ENCODE results near the gene AUP1. TPM values are rescaled to one million over a fixed set of nuclear protein-coding genes. Genes with fewer than 3 reads are reported as not detected.

Gene AUP1
- polyA plus RNA-seq, 4 donors: 95.8 to 113 (median 110) TPM

DNA sequence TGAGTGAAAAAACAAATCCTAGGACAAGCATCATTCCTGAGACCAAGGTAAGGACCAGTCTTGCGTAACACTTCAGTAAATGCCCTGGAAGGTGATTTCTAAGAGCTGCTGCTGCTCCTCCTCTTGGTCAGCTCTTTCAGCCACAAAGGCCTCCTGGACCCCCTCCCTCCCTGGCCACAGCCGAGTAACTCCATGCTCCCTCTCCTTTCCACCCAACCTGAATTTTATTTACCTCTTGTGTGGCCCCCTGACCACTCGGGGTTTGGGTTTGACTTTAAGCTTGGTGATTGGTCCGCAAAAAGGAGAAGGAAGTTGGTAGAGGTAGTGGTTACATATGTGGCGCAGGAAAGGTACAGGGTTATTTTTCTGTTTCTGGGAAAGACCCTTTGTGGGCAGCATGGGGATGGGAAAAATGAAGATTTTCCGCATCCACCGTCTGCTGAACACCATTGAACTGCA is 9.4 kb upstream of the AUP1 start:
- no peak for DNase-seq (ENCODE audit: low read depth in 4 of 4, low spot score in 3 of 4)

DNA sequence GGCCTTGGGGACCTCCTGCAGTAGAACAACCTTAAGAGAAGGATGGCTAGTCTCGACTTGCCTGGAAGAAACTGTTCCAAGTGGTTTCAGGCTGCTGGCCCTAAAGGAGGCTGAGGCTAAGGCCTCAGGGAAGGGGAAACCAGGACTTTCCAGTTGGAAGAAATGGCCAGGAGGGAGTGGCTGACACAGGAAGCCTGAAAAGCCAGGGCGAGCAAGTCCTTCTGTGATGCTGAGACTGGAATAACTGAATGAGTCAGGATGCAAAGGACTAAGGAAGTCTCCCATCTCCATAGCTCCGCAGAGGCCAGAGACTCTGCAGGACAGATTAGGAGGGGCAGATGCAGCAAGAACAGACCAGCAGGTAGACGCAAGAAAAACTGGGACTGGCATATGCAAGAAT is 7.6 kb upstream of the AUP1 start:
- no peak for DNase-seq (ENCODE audit: low read depth in 4 of 4, low spot score in 3 of 4)

DNA sequence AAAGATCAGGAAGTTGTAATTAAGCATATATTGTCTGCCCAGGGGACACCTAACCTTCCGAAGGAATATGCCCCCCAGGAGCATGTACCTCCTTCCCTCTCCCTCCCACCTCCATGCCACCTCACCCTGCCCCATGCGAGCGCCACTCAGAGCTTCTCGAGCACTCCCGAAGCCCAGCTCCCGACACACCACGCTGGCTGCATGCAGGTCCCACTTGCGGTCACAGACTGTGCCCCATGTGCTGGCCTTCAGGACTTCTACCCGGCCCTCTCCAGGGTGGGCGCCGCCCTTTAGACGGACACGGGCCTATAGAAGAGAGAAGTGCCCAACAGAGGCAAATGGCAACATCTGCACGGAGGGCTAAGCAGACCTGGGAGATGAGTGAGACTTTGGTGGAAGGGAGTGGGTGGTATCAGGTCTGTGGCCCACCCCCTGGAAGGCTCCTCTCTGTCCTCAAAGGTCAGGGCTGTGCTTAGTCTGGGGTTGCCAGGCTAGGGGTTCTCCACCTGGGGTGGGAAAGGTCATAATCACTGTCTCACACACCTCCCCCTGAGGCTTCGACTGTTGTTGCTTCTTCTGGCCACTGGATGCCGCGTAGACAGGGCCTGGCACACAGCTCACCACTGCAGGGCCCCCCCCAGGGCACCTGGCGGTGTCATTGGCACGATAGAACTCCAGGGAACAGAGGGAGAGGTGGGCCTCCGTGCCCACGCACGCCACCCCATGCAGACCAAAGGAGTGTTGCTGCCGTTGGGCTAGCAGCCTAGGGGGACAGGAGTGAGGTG is 6.9 kb upstream of the AUP1 start:
- DNase-seq (ENCODE audit: low read depth in 4 of 4, low spot score in 3 of 4): no peak

DNA sequence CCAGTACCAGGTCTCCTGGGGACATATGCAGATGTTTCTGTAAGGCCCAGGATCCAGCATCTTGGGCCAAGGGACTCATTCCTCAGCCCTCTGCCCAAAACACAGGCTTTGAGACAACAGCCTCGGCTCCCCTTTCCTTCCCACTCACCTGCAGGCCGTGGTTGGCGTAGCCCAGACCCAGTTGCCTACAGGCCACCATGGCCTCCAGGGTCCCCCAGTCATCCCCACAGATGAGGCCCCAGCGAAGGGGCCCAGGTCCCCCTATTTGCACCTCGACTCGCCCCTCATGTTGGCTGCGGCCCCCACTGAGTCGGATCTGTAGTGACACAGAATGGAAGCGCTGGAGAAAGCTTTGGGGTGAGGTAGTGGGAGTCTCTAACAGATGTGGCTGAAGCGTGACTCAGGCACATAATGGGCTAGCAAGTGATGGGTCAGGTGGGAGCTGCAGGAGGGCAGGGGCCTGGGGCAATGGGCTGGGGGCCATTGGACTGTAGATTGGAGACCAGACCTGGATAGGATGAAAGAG is 6.0 kb upstream of the AUP1 start:
- DNase-seq (ENCODE audit: low read depth in 4 of 4, low spot score in 3 of 4): no peak

DNA sequence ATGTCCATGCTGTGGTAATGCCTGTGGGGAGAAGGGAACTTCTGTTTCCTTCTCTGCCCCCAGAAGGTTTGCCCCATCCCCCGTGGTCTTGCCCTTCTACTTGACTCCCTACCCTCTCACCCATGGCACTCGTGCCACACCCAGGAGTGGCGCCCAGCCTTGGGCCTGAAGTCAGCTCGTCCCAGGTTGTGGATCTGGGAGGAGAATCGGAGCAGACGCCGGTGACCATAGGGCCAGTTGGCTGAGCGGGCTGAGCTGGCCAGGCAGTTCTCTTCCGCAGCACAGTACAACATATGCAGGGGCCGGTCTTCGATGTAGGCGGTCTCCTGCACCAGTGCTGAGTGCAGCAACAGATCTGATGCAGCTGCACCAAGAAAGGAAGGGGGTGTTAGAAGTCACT is 4.9 kb upstream of the AUP1 start:
- DNase-seq (ENCODE audit: low read depth in 4 of 4, low spot score in 3 of 4): no peak

DNA sequence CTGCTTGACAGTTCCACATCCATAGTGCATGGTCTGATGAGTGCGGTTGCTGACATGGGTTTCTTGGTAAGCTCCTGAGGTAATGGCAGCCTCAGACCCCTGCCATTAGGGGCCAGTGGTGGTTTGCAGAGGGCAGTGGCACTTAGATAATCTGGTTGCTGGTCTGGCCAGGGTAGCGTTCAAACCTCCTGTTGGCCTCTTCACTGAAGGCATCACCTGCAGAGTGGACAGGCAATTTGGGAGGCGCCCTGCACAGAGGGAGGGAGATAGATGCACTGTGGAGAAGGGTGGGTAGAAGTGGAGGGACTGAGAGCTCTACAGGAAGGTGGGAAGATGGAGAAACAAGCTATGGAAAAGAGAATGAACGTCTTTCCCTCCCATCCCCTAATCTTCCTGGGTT is 4.0 kb upstream of the AUP1 start:
- no peak for DNase-seq (ENCODE audit: low read depth in 4 of 4, low spot score in 3 of 4)

DNA sequence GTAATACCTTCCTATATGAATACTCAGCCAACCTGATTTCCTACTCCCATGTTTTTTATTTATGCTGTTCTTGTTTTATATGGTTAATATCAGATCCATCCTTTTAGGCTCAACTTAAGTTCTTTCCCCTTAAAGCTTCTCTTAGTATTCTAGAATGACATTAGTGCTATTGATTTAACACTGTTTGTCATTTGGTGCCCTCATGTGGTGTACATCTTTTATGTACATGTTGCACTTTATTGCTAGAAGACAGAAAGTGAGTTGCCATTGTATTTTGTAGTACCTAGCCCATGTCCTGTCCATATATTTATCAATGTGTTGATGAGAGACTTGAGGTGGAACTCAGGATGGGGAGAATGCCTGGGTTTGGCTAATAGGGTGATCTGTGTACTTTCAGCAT is 2.7 kb upstream of the AUP1 start:
- DNase-seq (ENCODE audit: low read depth in 4 of 4, low spot score in 3 of 4): no peak

DNA sequence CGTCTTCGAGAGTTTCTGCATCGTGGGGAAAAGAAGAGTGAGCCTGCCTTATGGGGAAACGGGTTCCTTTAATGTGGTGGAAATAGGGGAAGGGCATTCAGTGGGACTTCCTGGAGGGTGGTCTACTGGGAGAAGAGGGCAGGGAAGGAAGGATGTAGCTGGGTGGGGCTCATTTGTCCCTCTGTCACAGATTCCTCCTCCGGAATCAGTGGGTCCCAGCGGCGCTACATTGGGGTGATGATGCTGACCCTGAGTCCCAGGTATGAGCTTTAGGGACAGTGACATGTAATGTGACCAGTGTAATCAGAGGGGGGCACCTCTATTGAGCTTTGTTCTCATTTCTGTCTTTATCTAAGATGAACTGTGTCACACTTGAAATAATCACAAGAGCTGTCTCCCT is 2.2 kb upstream of the AUP1 start:
- no peak for DNase-seq (ENCODE audit: low read depth in 4 of 4, low spot score in 3 of 4)

DNA sequence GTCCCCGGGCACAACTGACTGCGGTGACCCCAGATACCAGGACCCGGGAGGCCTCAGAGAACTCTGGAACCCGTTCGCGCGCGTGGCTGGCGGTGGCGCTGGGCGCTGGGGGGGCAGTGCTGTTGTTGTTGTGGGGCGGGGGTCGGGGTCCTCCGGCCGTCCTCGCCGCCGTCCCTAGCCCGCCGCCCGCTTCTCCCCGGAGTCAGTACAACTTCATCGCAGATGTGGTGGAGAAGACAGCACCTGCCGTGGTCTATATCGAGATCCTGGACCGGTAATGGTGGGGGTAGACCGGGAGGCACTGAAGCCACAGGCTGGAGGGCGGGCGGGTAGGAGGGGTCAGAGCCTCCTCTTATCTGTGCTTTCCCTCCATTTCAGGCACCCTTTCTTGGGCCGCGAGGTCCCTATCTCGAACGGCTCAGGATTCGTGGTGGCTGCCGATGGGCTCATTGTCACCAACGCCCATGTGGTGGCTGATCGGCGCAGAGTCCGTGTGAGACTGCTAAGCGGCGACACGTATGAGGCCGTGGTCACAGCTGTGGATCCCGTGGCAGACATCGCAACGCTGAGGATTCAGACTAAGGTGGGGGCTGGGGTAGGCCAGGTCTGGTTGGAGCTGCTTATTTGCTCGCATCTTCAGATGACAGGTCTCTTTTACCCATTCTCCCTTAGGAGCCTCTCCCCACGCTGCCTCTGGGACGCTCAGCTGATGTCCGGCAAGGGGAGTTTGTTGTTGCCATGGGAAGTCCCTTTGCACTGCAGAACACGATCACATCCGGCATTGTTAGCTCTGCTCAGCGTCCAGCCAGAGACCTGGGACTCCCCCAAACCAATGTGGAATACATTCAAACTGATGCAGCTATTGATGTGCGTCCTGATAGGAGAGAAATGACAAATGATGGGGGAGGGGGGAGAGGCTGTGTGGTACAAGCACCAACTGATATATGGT is 1.0 kb upstream of the AUP1 start:
- no peak for DNase-seq (ENCODE audit: low read depth in 4 of 4, low spot score in 3 of 4)

DNA sequence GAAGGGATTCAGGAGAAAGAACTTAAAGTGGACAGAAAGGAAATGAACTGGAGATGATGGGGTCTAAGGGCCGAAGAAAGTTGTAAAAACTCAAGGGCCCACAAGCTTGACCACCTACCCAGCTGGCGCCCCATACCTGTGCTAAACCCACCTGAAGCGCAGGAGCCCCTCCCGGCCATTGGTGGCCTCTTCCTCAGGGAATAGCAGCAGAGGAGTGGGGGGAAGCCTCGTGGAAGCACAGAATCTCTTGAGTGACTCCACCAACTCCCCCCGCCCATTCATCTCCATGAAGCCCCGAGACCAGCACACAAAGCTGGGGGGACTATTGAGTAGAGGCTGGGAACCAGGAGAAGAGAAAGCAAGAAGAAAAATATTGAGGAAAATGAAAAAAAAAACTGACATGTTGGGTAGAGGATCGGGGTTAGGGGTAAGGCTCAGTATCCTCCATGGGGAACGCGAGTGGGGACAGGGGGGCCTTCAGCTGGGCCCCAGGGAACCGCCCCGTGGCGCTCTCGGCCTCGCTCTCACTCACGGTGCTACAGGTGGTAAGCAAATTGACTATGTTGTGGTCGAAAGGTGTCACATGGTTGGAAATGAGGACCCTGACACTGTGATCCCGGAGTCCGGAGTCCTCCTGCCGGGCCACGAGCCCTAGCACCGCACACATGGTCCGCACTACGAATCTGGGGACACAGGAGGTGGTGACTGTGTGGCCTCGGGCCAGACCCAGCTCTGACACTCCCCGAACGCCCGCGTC is 728 bp downstream of the AUP1 start:
- no peak for DNase-seq (ENCODE audit: low read depth in 4 of 4, low spot score in 3 of 4)

DNA sequence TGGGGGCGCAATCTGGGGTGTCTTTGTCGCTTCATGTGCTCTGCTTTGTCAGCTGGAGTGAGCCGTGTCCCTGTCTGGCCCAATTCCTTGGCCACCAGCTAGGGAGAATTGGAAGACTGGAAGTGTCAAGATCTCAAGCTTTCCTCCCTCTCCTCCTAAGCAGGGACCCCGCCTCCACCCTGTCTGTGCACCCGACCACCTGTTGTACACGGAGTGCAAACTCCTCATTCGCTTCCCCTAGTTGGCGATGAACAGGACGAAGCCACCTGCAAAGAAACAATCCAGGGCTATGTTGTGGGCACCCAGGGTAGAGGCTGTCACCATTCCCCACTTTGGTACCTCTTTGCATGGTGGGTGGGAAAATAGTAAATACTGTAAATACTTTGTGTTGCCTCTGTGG is 1.8 kb downstream of the AUP1 start:
- no peak for DNase-seq (ENCODE audit: low read depth in 4 of 4, low spot score in 3 of 4)

DNA sequence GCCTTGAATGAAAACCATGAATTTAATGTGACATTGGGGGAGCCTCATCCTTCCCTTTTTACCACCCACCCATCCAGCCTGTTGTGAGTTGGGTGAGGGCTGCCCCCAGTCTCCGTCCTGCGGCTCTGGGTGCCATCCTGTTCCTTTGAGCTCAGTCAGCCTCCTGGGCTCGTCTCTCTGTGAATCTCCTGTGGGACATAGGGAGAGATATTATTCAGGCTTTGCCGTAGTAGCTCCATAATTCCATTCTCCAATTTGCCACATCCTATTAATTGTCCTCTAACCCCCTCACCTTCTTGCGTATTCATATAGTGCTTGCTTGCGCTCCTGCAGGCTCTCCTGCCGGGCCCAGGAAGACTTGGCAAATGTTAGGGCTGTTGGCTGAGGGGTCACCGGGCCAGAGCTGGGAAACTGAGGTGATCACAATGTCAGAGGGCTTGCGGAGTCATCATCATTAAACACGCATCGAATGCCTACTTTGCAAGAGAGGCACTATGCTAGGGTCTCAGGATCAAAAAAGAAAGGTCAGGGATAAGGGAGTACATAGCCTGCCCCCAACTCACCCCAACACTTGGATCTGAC is 2.8 kb downstream of the AUP1 start:
- DNase-seq (ENCODE audit: low read depth in 4 of 4, low spot score in 3 of 4): no peak

DNA sequence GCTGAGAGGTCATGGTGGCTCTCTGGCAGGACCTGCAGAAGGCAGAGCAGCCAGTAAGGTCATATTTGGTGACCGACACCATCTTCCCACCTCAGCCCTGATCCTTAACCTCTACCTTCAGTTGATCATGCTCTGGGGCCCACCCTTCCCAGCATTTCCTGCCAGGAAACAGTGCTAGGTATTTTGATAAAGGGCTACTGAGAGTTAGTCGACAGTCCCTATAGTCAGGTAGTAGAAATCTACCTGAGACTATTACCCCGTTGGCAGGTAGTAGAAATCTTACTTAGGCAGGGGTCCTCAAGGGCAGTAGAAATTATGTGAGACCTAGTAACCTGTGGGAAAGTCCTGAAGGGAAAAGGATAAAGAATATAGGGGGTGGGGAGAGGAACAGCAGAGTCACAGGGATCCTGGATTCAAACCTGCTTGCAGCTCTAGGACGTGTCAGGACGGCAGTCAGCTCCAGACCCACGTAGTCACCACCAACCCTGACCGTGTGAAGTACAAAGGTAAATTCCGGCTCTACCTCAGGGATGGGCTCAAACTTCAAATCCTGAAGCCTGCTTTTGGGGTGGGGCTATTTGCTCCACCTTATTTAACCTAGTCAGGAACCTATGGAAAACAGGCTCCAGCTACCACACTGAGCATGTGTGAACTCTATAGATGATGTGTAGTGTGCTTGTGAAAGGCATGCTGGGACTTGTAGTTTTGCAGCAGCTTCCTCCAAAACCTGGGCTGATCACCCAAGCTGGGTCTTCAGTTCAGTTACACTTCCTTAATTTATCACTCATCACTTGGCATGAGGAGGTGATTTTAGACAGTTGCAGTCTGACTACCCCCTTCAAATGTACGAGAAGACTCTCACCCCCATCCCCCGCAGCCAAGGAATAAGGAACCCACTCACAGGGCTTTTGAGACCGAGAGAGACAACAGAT is 3.5 kb downstream of the AUP1 start, which contains the start of gene DQX1:
DQX1 (minus strand) TSS at position 515 of the 932 bp plus-strand sequence; CDS start at position 13, 502 bp downstream.
- no peak for DNase-seq (ENCODE audit: low read depth in 4 of 4, low spot score in 3 of 4)

DNA sequence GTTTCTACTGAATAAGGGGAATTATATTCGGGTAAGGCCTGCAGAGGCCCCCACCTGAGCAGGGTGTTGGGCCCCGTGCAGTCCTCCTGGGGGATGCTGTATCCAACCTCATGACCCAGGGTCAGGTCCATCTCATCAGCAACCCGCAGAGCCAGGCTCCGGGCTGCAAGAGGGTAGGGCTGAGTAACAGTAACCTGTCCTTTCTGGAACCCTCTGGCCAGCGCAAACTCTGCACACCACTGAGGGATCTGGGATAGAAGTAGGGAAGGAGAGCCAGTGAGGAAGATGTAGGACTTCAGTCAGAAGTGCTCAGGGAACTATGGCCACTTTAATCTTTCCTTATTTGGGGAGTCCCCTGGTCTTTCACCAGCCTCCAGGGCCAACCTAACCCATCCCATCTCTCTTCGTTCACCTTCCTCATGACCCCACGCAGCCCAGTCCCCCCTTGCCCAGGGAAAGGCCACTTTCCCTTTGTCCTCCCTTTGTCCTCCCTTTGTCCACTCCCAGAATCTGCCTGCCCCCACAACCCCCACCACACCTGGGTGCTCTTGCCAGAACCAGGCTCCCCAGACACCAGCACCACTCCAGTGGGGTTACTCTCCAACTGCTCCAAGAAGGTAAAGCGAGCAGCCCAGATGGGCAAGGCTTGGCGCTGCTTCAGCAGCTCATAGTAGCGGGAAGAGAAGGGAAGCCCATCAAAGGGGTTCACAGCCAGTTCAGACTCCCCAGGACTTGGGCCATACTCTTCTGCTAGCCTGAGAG is 4.4 kb downstream of the AUP1 start:
- DNase-seq (ENCODE audit: low read depth in 4 of 4, low spot score in 3 of 4): no peak

DNA sequence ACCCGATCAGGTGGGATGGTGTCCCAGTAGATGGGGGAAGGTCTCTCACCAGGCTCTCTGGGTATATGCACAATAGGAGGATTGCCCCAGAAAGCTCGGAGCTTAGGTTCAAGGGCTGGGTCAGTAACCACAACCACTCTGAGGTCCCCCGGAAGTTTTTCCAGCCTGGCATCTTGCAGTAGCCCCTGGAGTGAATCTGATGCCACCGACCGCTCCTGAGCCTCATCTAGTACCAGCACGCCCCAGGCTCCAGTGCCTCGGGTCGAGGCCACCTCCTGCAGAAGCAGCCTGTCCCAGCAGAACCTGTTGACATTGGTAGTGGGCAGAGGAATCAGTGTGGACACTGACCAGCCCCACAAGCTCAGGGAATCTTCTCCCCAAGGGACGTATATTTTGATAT is 5.5 kb downstream of the AUP1 start:
- no peak for DNase-seq (ENCODE audit: low read depth in 4 of 4, low spot score in 3 of 4)

DNA sequence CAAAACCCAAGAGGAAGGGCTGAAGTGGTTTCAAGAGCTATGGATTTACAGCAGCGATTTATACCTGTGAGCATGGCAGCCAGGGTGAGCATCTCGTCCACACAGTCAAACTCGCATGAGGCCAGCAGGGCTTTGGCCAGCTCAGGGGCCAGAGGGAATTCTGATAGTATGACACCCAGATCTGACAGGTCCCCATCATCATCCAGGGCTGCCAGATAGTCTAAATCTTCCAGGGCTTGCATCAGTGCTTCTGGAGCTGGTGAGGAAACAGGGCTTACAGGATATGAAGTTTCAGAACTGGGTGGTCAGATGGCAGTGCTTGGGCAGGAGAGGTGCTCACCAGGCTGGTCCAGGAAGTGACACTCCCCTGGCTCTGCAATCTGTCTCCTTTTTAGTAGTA is 7.0 kb downstream of the AUP1 start:
- DNase-seq (ENCODE audit: low read depth in 4 of 4, low spot score in 3 of 4): no peak

DNA sequence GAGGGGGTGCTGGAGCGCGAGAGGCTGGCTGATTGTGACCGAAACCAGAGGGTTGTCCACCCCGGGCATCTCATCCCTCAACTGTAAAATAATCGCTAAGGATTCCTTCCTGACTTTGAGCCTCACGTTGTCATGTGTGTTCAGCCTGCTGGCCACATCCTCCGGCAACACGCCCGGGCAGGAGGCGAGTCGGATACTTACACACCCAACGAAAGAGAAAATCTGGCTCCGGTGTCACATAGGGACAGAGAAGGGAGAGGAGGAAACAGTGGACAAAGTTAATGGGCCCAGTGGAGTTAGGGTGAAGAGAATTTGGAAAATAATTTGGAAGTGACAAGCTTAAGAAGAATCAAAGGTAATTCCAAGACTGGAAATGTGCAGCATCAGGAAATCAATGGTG is 12.9 kb downstream of the AUP1 start:
- DNase-seq (ENCODE audit: low read depth in 4 of 4, low spot score in 3 of 4): no peak

DNA sequence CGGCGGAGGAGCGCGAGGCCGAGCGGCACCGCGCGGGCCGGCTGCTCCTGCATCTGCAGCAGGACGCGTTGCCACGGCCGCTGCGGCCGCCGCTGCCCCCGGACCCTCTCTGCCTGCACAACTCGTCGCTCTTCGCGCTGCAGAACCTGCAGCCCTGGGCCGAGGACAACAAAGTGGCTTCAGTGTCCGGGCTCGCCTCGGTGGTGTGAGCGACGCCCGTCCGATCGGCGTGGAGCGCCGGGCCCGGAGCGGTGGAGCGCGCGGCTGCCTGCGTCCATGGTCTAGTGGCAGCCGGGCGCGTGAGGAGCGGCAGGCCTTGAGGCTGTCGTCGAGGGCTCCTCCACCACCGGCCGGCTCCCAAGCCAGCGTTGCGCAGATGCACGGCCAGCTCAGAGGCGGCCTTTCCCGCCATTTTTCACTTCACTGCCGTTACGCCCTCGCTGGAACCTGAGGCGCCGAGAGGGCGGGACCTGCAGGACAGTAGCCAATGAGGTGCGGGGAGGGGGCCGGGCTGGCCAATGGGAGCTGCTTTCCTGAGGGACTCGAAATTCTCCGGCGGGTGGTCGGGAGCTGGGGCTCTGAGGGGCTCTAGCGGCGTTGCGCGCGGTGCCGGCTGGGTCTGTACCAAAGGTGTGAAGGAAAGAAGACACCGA is 13.4 kb downstream of the AUP1 start:
- no peak for DNase-seq (ENCODE audit: low read depth in 4 of 4, low spot score in 3 of 4)

Measured in right renal pelvis (tissue), 4 donors.